Measurements from ENCODE around the gene ATP8B4. TPM values are rescaled to one million over a fixed set of nuclear protein-coding genes. Genes with fewer than 3 reads are reported as not detected.

Gene ATP8B4
- total and polyA plus RNA-seq, 2 donors (not counting 3 experiments of a cell fraction or from before 2014, with no cell fraction given), result not detected

DNA sequence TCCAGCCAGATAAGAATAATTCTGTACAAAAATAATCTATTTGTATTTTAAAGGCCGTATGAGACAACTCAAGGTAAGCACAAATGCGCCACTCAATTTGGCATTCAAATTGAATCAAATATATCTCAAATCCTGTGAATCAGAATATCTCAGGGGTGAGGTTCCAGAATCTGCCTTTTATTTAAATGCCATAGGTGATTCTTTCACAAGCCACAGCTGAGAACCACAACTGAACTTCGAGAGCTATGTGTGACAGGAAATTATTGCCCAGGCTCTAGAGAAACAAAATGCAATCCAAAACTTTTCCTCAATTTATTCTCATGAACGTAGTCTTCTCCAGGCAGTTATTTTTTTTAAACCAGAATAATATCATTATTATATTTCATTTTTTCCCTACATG lies 11.9 kb downstream of the ATP8B4 start:
- no peak overlapping the region for H3K4me3 ChIP-seq (replicated peaks in 1 of 3; ENCODE audit: insufficient read depth in 1 of 3, low read depth in 1 of 3, low read length in 3 of 3)
- no peaks in the 10 kb centered on the region for H3K79me2 ChIP-seq (ENCODE audit: control insufficient read depth, insufficient read depth, low read length)
- ChIA-PET POLR2A (no interaction called here), CTCF (no interaction called here)
- H3K4me2 ChIP-seq (ENCODE audit: insufficient read depth, low read length), result no peak overlapping the region
- no peak overlapping the region for H3K27ac ChIP-seq (ENCODE audit: insufficient read depth, low read depth, low read length)
- no peaks in the 10 kb centered on the region for H3K9me3 ChIP-seq (replicated peaks; ENCODE audit: control insufficient read depth, insufficient read depth, low read length)
- no peak overlapping the region for H2AFZ ChIP-seq (ENCODE audit: low read depth, low read length)
- FAIRE-seq (no peak), DNase-seq (ENCODE audit: low read depth, low spot score) (no peak)
- dilution Hi-C loops (cut with MboI; ENCODE audit: extremely low pct_ligation_motif_present, low sequenced_read_pairs) (no loop called here), intact Hi-C loops (cut with micrococcal nuclease) (no loop called here)
- H3K4me1 ChIP-seq (ENCODE audit: control insufficient read depth, extremely low read depth, insufficient read depth, low read length), result no peaks in the 10 kb centered on the region
- H3K27me3 ChIP-seq (ENCODE audit: control insufficient read depth in 2 of 2, insufficient read depth in 2 of 2, low read length in 2 of 2), result peaks cover 8 to 18% of the 10 kb centered on the region in 2 experiments
- H3K36me3 ChIP-seq (ENCODE audit: control insufficient read depth in 2 of 2, extremely low read depth in 1 of 2, insufficient read depth in 2 of 2, low read length in 2 of 2), result no peaks in the 10 kb centered on the region
- TF ChIP-seq JUN (IDR thresholded peaks at IDR 0.05; ENCODE audit: borderline replicate concordance, insufficient read depth, insufficient read length, low read depth), result no peak
- no peak for TF ChIP-seq EZH2 (IDR thresholded peaks at IDR 0.05; ENCODE audit: borderline replicate concordance, low read depth, low read length, severe bottlenecking)
- TF ChIP-seq, protein P1, sequence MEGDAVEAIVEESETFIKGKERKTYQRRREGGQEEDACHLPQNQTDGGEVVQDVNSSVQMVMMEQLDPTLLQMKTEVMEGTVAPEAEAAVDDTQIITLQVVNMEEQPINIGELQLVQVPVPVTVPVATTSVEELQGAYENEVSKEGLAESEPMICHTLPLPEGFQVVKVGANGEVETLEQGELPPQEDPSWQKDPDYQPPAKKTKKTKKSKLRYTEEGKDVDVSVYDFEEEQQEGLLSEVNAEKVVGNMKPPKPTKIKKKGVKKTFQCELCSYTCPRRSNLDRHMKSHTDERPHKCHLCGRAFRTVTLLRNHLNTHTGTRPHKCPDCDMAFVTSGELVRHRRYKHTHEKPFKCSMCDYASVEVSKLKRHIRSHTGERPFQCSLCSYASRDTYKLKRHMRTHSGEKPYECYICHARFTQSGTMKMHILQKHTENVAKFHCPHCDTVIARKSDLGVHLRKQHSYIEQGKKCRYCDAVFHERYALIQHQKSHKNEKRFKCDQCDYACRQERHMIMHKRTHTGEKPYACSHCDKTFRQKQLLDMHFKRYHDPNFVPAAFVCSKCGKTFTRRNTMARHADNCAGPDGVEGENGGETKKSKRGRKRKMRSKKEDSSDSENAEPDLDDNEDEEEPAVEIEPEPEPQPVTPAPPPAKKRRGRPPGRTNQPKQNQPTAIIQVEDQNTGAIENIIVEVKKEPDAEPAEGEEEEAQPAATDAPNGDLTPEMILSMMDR (IDR thresholded peaks at IDR 0.05; ENCODE audit: extremely low read depth in 1 of 2, insufficient read depth in 1 of 2, low read depth in 1 of 2, low read length in 2 of 2), result no peak
- no peak for TF ChIP-seq GATA2 (IDR thresholded peaks at IDR 0.05; ENCODE audit: insufficient read depth, insufficient read length, low read depth, low read length)
- no peak for TF ChIP-seq MYC (IDR thresholded peaks at IDR 0.05; ENCODE audit: low read depth, low read length)
- TF ChIP-seq POLR2AphosphoS5 (IDR thresholded peaks at IDR 0.05; ENCODE audit: insufficient read depth, low read depth, low read length), result no peak
- TF ChIP-seq, protein P2, sequence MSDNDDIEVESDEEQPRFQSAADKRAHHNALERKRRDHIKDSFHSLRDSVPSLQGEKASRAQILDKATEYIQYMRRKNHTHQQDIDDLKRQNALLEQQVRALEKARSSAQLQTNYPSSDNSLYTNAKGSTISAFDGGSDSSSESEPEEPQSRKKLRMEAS (IDR thresholded peaks at IDR 0.05; ENCODE audit: insufficient read depth, insufficient read length), result no peak
- no peak for TF ChIP-seq POLR2A (IDR thresholded peaks at IDR 0.05; ENCODE audit: low read depth, low read length)
- no peak for TF ChIP-seq FOS (IDR thresholded peaks at IDR 0.05; ENCODE audit: borderline replicate concordance, insufficient read depth, low read length)
- H3K9ac ChIP-seq (replicated peaks; ENCODE audit: extremely low read depth, insufficient read depth, low read length), result no peak overlapping the region
- H3K9me1 ChIP-seq (replicated peaks; ENCODE audit: control insufficient read depth, extremely low read depth, insufficient read depth, low read length), result no peaks in the 10 kb centered on the region
- no peaks in the 10 kb centered on the region for H4K20me1 ChIP-seq (replicated peaks; ENCODE audit: control insufficient read depth, extremely low read depth, insufficient read depth, low read length)
- no TSS peak for BruUV-seq (replicated peaks)

Measured in endothelial cell of umbilical vein (primary cell).